ENCODE results near the gene CGN.

The CGN gene

GRCh38 chr1:151565502-151566189 lies 54.5 kb downstream of the CGN start:
- Histone ChIP-seq H3K9ac (ENCODE audit: low read length) (peak overlapping the region; percentile 8), H2BK5ac (ENCODE audit: low read depth, low read length, poor library complexity, severe bottlenecking) (no peak overlapping the region)
- 91% methylated on average over 5 of the region's 5 CpGs for WGBS

GRCh38 chr1:151568626-151569088 lies 57.5 kb downstream of the CGN start:
- no peak overlapping the region for H3K14ac ChIP-seq (ENCODE audit: low read length in 2 of 2)
- no peak overlapping the region for H2BK15ac ChIP-seq (ENCODE audit: low read depth, poor library complexity, severe bottlenecking)
- DNase-seq: no peak
- no peak overlapping the region for H3K27ac ChIP-seq (ENCODE audit: low read length, poor library complexity, severe bottlenecking)
- no peaks in the 10 kb centered on the region for H3K9me3 ChIP-seq (ENCODE audit: control insufficient read depth, low read length)
- no peak overlapping the region for H4K8ac ChIP-seq (ENCODE audit: low read length)
- no peak overlapping the region for H3K4me3 ChIP-seq (ENCODE audit: insufficient read depth in 1 of 2, low read depth in 1 of 2, low read length in 2 of 2)
- H3K9ac ChIP-seq (ENCODE audit: low read length): no peak overlapping the region
- H3K4ac ChIP-seq (ENCODE audit: low read depth in 1 of 2, low read length in 2 of 2): no peak overlapping the region
- H3K27me3 ChIP-seq (ENCODE audit: control insufficient read depth in 1 of 2, insufficient read depth in 1 of 2, low read length in 2 of 2): no peaks in the 10 kb centered on the region
- H3K4me1 ChIP-seq (ENCODE audit: control insufficient read depth, insufficient read depth, low read depth, low read length): peaks cover 7% of the 10 kb centered on the region
- peaks cover 15 to 62% of the 10 kb centered on the region in 2 experiments for H3K36me3 ChIP-seq (ENCODE audit: control insufficient read depth in 1 of 2, insufficient read depth in 2 of 2, low read depth in 1 of 2, low read length in 2 of 2)
- WGBS: 90% methylated on average over 2 of the region's 3 CpGs
- H2BK12ac ChIP-seq (ENCODE audit: low read length in 2 of 2): no peak overlapping the region
- no peak overlapping the region for H2AK5ac ChIP-seq (ENCODE audit: low read length, severe bottlenecking)
- no peak overlapping the region for H2AFZ ChIP-seq (ENCODE audit: low read depth, low read length)
- no peak overlapping the region for H3K23ac ChIP-seq (ENCODE audit: low read length in 2 of 2)
- H3K4me2 ChIP-seq (ENCODE audit: low read length, poor library complexity, severe bottlenecking): no peak overlapping the region
- no peak overlapping the region for H4K91ac ChIP-seq (ENCODE audit: low read length)
- peaks cover 39% of the 10 kb centered on the region for H3K79me1 ChIP-seq (replicated peaks; ENCODE audit: low read length, poor library complexity, severe bottlenecking)
- H2BK120ac ChIP-seq (ENCODE audit: low read depth, low read length): no peak overlapping the region
- H3K18ac ChIP-seq (ENCODE audit: low read depth in 1 of 2, low read length in 2 of 2): no peak overlapping the region
- H2BK5ac ChIP-seq (ENCODE audit: low read depth, low read length, poor library complexity, severe bottlenecking): no peak overlapping the region

More at GRCh38 chr1:151565502-151566189, 54.5 kb downstream of the CGN start:
- Histone ChIP-seq H3K27me3 (ENCODE audit: control insufficient read depth in 1 of 2, insufficient read depth in 1 of 2, low read length in 2 of 2) (no peaks in the 10 kb centered on the region), H3K4me3 (ENCODE audit: insufficient read depth in 1 of 2, low read depth in 1 of 2, low read length in 2 of 2) (no peak overlapping the region), H3K4me1 (ENCODE audit: control insufficient read depth, insufficient read depth, low read depth, low read length) (peaks cover 8% of the 10 kb centered on the region), H2BK120ac (ENCODE audit: low read depth, low read length) (no peak overlapping the region), H3K23ac (ENCODE audit: low read length in 2 of 2) (no peak overlapping the region), H3K9me3 (ENCODE audit: control insufficient read depth, low read length) (no peaks in the 10 kb centered on the region), H3K79me1 (replicated peaks; ENCODE audit: low read length, poor library complexity, severe bottlenecking) (peaks cover 37% of the 10 kb centered on the region), H2BK15ac (ENCODE audit: low read depth, poor library complexity, severe bottlenecking) (no peak overlapping the region), H3K4ac (ENCODE audit: low read depth in 1 of 2, low read length in 2 of 2) (no peak overlapping the region), H3K36me3 (ENCODE audit: control insufficient read depth in 1 of 2, insufficient read depth in 2 of 2, low read depth in 1 of 2, low read length in 2 of 2) (peaks cover 15 to 59% of the 10 kb centered on the region in 2 experiments), H4K8ac (ENCODE audit: low read length) (no peak overlapping the region), H3K14ac (ENCODE audit: low read length in 2 of 2) (no peak overlapping the region), H3K18ac (ENCODE audit: low read depth in 1 of 2, low read length in 2 of 2) (no peak overlapping the region), H2AK5ac (ENCODE audit: low read length, severe bottlenecking) (no peak overlapping the region), H2AFZ (ENCODE audit: low read depth, low read length) (no peak overlapping the region), H4K91ac (ENCODE audit: low read length) (no peak overlapping the region), H3K27ac (ENCODE audit: low read length, poor library complexity, severe bottlenecking) (no peak overlapping the region), H3K4me2 (ENCODE audit: low read length, poor library complexity, severe bottlenecking) (no peak overlapping the region), H2BK12ac (ENCODE audit: low read length in 2 of 2) (no peak overlapping the region)
- DNase-seq: no peak

- Histone ChIP-seq H2BK5ac (ENCODE audit: low read depth, low read length, poor library complexity, severe bottlenecking) (no peak overlapping the region), H3K23ac (ENCODE audit: low read length in 2 of 2) (no peak overlapping the region), H3K79me1 (replicated peaks; ENCODE audit: low read length, poor library complexity, severe bottlenecking) (peaks cover 31% of the 10 kb centered on the region), H2BK12ac (ENCODE audit: low read length in 2 of 2) (no peak overlapping the region), H3K4me2 (ENCODE audit: low read length, poor library complexity, severe bottlenecking) (no peak overlapping the region), H3K4me3 (ENCODE audit: insufficient read depth in 1 of 2, low read depth in 1 of 2, low read length in 2 of 2) (no peak overlapping the region), H3K18ac (ENCODE audit: low read depth in 1 of 2, low read length in 2 of 2) (no peak overlapping the region), H3K36me3 (ENCODE audit: control insufficient read depth in 1 of 2, insufficient read depth in 2 of 2, low read depth in 1 of 2, low read length in 2 of 2) (peaks cover 3 to 65% of the 10 kb centered on the region in 2 experiments), H3K4ac (ENCODE audit: low read depth in 1 of 2, low read length in 2 of 2) (no peak overlapping the region), H3K14ac (ENCODE audit: low read length in 2 of 2) (no peak overlapping the region), H3K4me1 (ENCODE audit: control insufficient read depth, insufficient read depth, low read depth, low read length) (peaks cover 7% of the 10 kb centered on the region), H2BK15ac (ENCODE audit: low read depth, poor library complexity, severe bottlenecking) (no peak overlapping the region), H2AK5ac (ENCODE audit: low read length, severe bottlenecking) (no peak overlapping the region), H3K9ac (ENCODE audit: low read length) (no peak overlapping the region), H2AFZ (ENCODE audit: low read depth, low read length) (no peak overlapping the region), H3K27me3 (ENCODE audit: control insufficient read depth in 1 of 2, insufficient read depth in 1 of 2, low read length in 2 of 2) (no peaks in the 10 kb centered on the region), H3K9me3 (ENCODE audit: control insufficient read depth, low read length) (no peaks in the 10 kb centered on the region), H3K27ac (ENCODE audit: low read length, poor library complexity, severe bottlenecking) (no peak overlapping the region), H2BK120ac (ENCODE audit: low read depth, low read length) (no peak overlapping the region), H4K8ac (ENCODE audit: low read length) (no peak overlapping the region), H4K91ac (ENCODE audit: low read length) (no peak overlapping the region)
- DNase-seq: no peak
- 100% methylated on average over 1 of the region's 1 CpG for whole genome bisulfite sequencing
Measured at GRCh38 chr1:151570819-151571218, 59.6 kb downstream of the CGN start.

GRCh38 chr1:151574575-151575529 lies 63.7 kb downstream of the CGN start:
- no peak overlapping the region for H2BK5ac ChIP-seq (ENCODE audit: low read depth, low read length, poor library complexity, severe bottlenecking)
- no peak overlapping the region for H3K27ac ChIP-seq (ENCODE audit: low read length, poor library complexity, severe bottlenecking)
- H3K9ac ChIP-seq (ENCODE audit: low read length): peak overlapping the region; percentile 67
- no peak overlapping the region for H3K23ac ChIP-seq (ENCODE audit: low read length in 2 of 2)
- no peak overlapping the region for H4K8ac ChIP-seq (ENCODE audit: low read length)
- H3K9me3 ChIP-seq (ENCODE audit: control insufficient read depth, low read length): no peaks in the 10 kb centered on the region
- H3K36me3 ChIP-seq (ENCODE audit: control insufficient read depth in 1 of 2, insufficient read depth in 2 of 2, low read depth in 1 of 2, low read length in 2 of 2): peaks cover 7 to 62% of the 10 kb centered on the region in 2 experiments
- WGBS: 87% methylated on average over 12 of the region's 12 CpGs
- H3K14ac ChIP-seq (ENCODE audit: low read length in 2 of 2): no peak overlapping the region
- DNase-seq: peak; percentile 44
- H3K4me3 ChIP-seq (ENCODE audit: insufficient read depth in 1 of 2, low read depth in 1 of 2, low read length in 2 of 2): no peak overlapping the region
- H3K27me3 ChIP-seq (ENCODE audit: control insufficient read depth in 1 of 2, insufficient read depth in 1 of 2, low read length in 2 of 2): no peaks in the 10 kb centered on the region
- H3K79me1 ChIP-seq (replicated peaks; ENCODE audit: low read length, poor library complexity, severe bottlenecking): peaks cover 24% of the 10 kb centered on the region
- no peak overlapping the region for H3K4ac ChIP-seq (ENCODE audit: low read depth in 1 of 2, low read length in 2 of 2)
- no peak overlapping the region for H3K18ac ChIP-seq (ENCODE audit: low read depth in 1 of 2, low read length in 2 of 2)
- H3K4me2 ChIP-seq (ENCODE audit: low read length, poor library complexity, severe bottlenecking): no peak overlapping the region
- no peak overlapping the region for H2AK5ac ChIP-seq (ENCODE audit: low read length, severe bottlenecking)
- no peak overlapping the region for H2AFZ ChIP-seq (ENCODE audit: low read depth, low read length)
- H2BK12ac ChIP-seq (ENCODE audit: low read length in 2 of 2): no peak overlapping the region
- no peak overlapping the region for H2BK120ac ChIP-seq (ENCODE audit: low read depth, low read length)
- no peak overlapping the region for H2BK15ac ChIP-seq (ENCODE audit: low read depth, poor library complexity, severe bottlenecking)
- no peak overlapping the region for H4K91ac ChIP-seq (ENCODE audit: low read length)
- H3K4me1 ChIP-seq (ENCODE audit: control insufficient read depth, insufficient read depth, low read depth, low read length): peaks cover 6% of the 10 kb centered on the region

All from mesenchymal stem cell (in vitro differentiated cells and primary cell).